IMR-90 (cell line): ENCODE measurements around the gene CHMP4B. TPM values are rescaled to one million over a fixed set of nuclear protein-coding genes. Genes with fewer than 3 reads are reported as not detected.

Experiments used
- ATAC-seq: fragments of 200-7000 bp; cut with Tn5 transposase; 2 replicates; pipeline ENCODE4 v1.9.1; 2020; ENCODE audit warnings: low read depth, mild to moderate bottlenecking, moderate library complexity
- BruUV-seq: library from RNA; stranded (reverse); fragments of 400-500 nt; replicated peaks from 2 replicates; lab custom pipeline; 2021; lab: Mats Ljungman, UMichigan
- CTCF ChIA-PET: fragments of 300-600 bp; formaldehyde crosslinking; extraction: SDS; loops from one replicate; lab custom pipeline; 2021; ENCODE audit warnings: antibody characterized with exemption; lab: Yijun Ruan, JAX
- POLR2A ChIA-PET: fragments of 300-600 bp; sonication (Branson Sonifier 250); formaldehyde crosslinking; loops from one replicate; lab custom pipeline; 2022; ENCODE audit warnings: antibody characterized with exemption; ENCODE audit not compliant: unreplicated experiment; lab: Charles Lee
- DNase-seq: peaks from one replicate; pipeline ENCODE4 v3.0.0; 2013
- H2AFZ ChIP-seq: replicated peaks from 2 replicates; pipeline ENCODE3; 2013; ENCODE audit warnings: low read length, mild to moderate bottlenecking; ENCODE audit not compliant: poor library complexity
- H2AK5ac ChIP-seq: 2 replicates; pipeline ENCODE4 v1.6.1; 2013; ENCODE audit warnings: low read depth, low read length, inconsistent platforms
- H2AK9ac ChIP-seq: replicated peaks from 2 replicates; pipeline ENCODE3; 2013; ENCODE audit warnings: mild to moderate bottlenecking, low read depth, low read length, moderate library complexity; ENCODE audit not compliant: poor library complexity
- H2BK120ac ChIP-seq: 2 replicates; pipeline ENCODE4 v1.6.1; 2013; ENCODE audit warnings: low read depth, low read length, inconsistent platforms
- H2BK15ac ChIP-seq: 3 replicates; pipeline ENCODE4 v1.6.1; 2013; ENCODE audit warnings: low read depth, low read length, inconsistent platforms
- H2BK20ac ChIP-seq: 2 replicates; pipeline ENCODE4 v1.6.1; 2013; ENCODE audit warnings: low read depth, mild to moderate bottlenecking, inconsistent platforms, low read length, moderate library complexity
- H2BK5ac ChIP-seq: 2 replicates; pipeline ENCODE4 v1.6.1; 2013; ENCODE audit warnings: mild to moderate bottlenecking, low read depth, low read length, inconsistent platforms; ENCODE audit not compliant: poor library complexity, severe bottlenecking
- H3K14ac ChIP-seq: replicated peaks from 2 replicates; pipeline ENCODE4 v1.6.1; 2013; ENCODE audit warnings: low read depth, low read length, inconsistent platforms
- H3K18ac ChIP-seq: 2 replicates; pipeline ENCODE4 v1.6.1; 2013; ENCODE audit warnings: low read depth, low read length, control low read depth
- H3K23ac ChIP-seq: 2 replicates; pipeline ENCODE4 v1.6.1; 2013; ENCODE audit warnings: low read depth, low read length, inconsistent platforms
- H3K27ac ChIP-seq: 2 replicates; pipeline ENCODE4 v1.5.1; 2013; ENCODE audit warnings: mild to moderate bottlenecking, control low read depth, low read length; ENCODE audit not compliant: insufficient read depth
- H3K27me3 ChIP-seq: 2 replicates; pipeline ENCODE4 v1.6.1; 2013; ENCODE audit warnings: low read length; ENCODE audit not compliant: control insufficient read depth, insufficient read depth
- H3K36me3 ChIP-seq: 2 replicates; pipeline ENCODE4 v1.6.1; 2013; ENCODE audit warnings: low read length, mixed read lengths; ENCODE audit not compliant: control insufficient read depth, insufficient read depth
- H3K4ac ChIP-seq: 2 replicates; pipeline ENCODE4 v1.6.1; 2013; ENCODE audit warnings: low read depth, low read length, inconsistent platforms
- H3K4me1 ChIP-seq: 2 replicates; pipeline ENCODE4 v1.6.1; 2013; ENCODE audit warnings: low read length, mixed read lengths; ENCODE audit not compliant: control insufficient read depth, insufficient read depth
- H3K4me2 ChIP-seq: 2 replicates; pipeline ENCODE4 v1.6.1; 2013; ENCODE audit warnings: low read depth, mild to moderate bottlenecking, control low read depth, low read length, moderate library complexity
- H3K4me3 ChIP-seq: 2 replicates; pipeline ENCODE4 v1.5.1; 2013; ENCODE audit warnings: low read depth, mild to moderate bottlenecking, control low read depth, low read length, moderate library complexity; ENCODE audit not compliant: insufficient read depth
- H3K56ac ChIP-seq: 2 replicates; pipeline ENCODE4 v1.6.1; 2013; ENCODE audit warnings: low read length, inconsistent platforms; ENCODE audit not compliant: insufficient read depth; ENCODE audit errors: extremely low read depth
- H3K79me1 ChIP-seq, 2 experiments: 2 replicates each; pipeline ENCODE4 v1.6.1; 2013; ENCODE audit warnings: low read length in 2 of 2, inconsistent platforms in 1 of 2, low read depth in 1 of 2
- H3K9ac ChIP-seq: 2 replicates; pipeline ENCODE4 v1.6.1; 2013; ENCODE audit warnings: low read depth, low read length, control low read depth
- H3K9me1 ChIP-seq: 2 replicates; pipeline ENCODE4 v1.6.1; 2013; ENCODE audit warnings: low read length, inconsistent platforms; ENCODE audit not compliant: insufficient read depth
- H3K9me3 ChIP-seq: 2 replicates; pipeline ENCODE4 v1.6.1; 2013; ENCODE audit warnings: low read length; ENCODE audit not compliant: control insufficient read depth, insufficient read depth
- H4K20me1 ChIP-seq: 2 replicates; pipeline ENCODE4 v1.6.1; 2013; ENCODE audit warnings: low read length, inconsistent platforms; ENCODE audit not compliant: insufficient read depth
- H4K5ac ChIP-seq: 2 replicates; pipeline ENCODE4 v1.6.1; 2013; ENCODE audit warnings: mild to moderate bottlenecking, low read depth, low read length, control low read depth
- H4K8ac ChIP-seq, 2 experiments: 2 replicates each; pipeline ENCODE4 v1.6.1; 2013; ENCODE audit warnings: low read depth in 2 of 2, low read length in 2 of 2, control low read depth in 1 of 2, inconsistent platforms in 1 of 2
- H4K91ac ChIP-seq: 2 replicates; pipeline ENCODE4 v1.6.1; 2013; ENCODE audit warnings: low read depth, low read length, inconsistent platforms; ENCODE audit not compliant: insufficient read depth
- CEBPB ChIP-seq: IDR thresholded peaks from 2 replicates; pipeline ENCODE4 v1.6.1; 2012; ENCODE audit warnings: low read depth, low read length, improper control_type of control experiment
- CHD1 ChIP-seq: IDR thresholded peaks from 2 replicates; pipeline ENCODE4 v1.6.1; 2012; ENCODE audit warnings: low read depth, low read length, improper control_type of control experiment
- SMC3 ChIP-seq: fragments of 150-350 bp; IDR thresholded peaks from 2 replicates; pipeline ENCODE4 v1.6.1; 2016; ENCODE audit warnings: low read depth, mild to moderate bottlenecking, antibody characterized with exemption, low read length, moderate library complexity
- WGBS, 2 experiments: methylation state at CpG; one replicate each; pipeline versions ENCODE4 v1.1.5 to v1.1.7; 2013; ENCODE audit warnings: missing lambda C conversion rate in 2 of 2; ENCODE audit not compliant: insufficient read length in 1 of 2; ENCODE audit errors: extremely low coverage in 2 of 2; 5-methylcytosine and 5-hydroxymethylcytosine counted together
- dilution Hi-C: fragments of 300-500 bp; cut with HindIII; formaldehyde crosslinking; loops from one replicate; pipeline ENCODE4 v1.14.3; 2018; ENCODE audit warnings: low sequenced_read_pairs; ENCODE audit not compliant: unreplicated experiment
- in situ Hi-C: fragments of 300-500 bp; cut with MboI; formaldehyde crosslinking; loops from 3 replicates; pipeline ENCODE4 v1.14.3; 2019; ENCODE audit warnings: low sequenced_read_pairs, inconsistent platforms, mixed read lengths
- intact Hi-C: fragments of 100-400 bp; cut with micrococcal nuclease; formaldehyde crosslinking; loops from 2 replicates; pipeline ENCODE4 v1.10.0; 2022
- polyA plus RNA-seq, 3 experiments: library from polyadenylated mRNA; depleted of rRNA; stranded (reverse); fragments of >200 nt; gene quantifications; 2 replicates each; pipeline ENCODE4 v1.2.3, GENCODE V29; 2012; ENCODE audit warnings: low replicate concordance in 1 of 3
- total RNA-seq: library from RNA; depleted of rRNA; stranded (reverse); fragments of >200 nt; gene quantifications from 2 replicates; pipeline ENCODE4 v1.2.3, GENCODE V29; 2012

Gene CHMP4B
- total and polyA plus RNA-seq, 2 of the 4 experiments (the other 2 are of a cell fraction): 30.3 to 94.8 TPM

DNA sequence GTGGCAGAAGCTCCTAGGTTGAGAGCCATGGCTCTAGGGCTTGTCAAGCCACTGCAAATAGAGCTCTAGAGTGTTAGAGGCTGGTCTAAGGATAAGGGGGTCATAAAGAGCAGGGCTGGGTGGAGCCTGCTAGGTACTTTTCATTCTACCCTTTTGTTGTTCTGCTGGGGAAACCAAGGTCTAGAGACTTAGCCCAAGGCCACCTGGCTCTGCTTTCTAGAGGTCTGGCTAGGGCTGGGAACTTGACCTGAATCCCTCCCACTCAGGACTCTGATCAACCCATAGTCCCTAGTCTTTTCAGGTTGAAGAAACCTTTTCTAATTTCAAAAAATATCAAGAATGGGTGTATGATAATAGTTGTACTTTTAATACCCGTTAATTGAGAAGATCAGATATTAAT is 13.7 kb downstream of the CHMP4B start:
- H4K20me1 ChIP-seq: peaks cover 97% of the 10 kb centered on the region
- no peak overlapping the region for H4K5ac ChIP-seq
- BruUV-seq: no TSS peak
- H2BK15ac ChIP-seq: no peak overlapping the region
- H2BK5ac ChIP-seq: no peak overlapping the region
- TF ChIP-seq CHD1: no peak
- no peak for TF ChIP-seq SMC3
- no peak for TF ChIP-seq CEBPB
- ATAC-seq: no peak
- H2BK20ac ChIP-seq: no peak overlapping the region
- ChIA-PET CTCF (no interaction called here), POLR2A (no interaction called here)
- H3K9ac ChIP-seq: no peak overlapping the region
- H3K27me3 ChIP-seq: no peaks in the 10 kb centered on the region
- no peak overlapping the region for H3K4me3 ChIP-seq
- no peak overlapping the region for H2AK9ac ChIP-seq
- H3K4me2 ChIP-seq: no peak overlapping the region
- no peak overlapping the region for H2AK5ac ChIP-seq
- no peak overlapping the region for H3K27ac ChIP-seq
- intact Hi-C loops: no loop called here
- in situ Hi-C loops: no loop called here
- DNase-seq: no peak
- H3K36me3 ChIP-seq: peaks cover 3% of the 10 kb centered on the region; the same call in 1 of the 2 replicates
- H3K4me1 ChIP-seq: peaks cover 21% of the 10 kb centered on the region
- H3K4ac ChIP-seq: no peak overlapping the region
- no peak overlapping the region for H3K14ac ChIP-seq
- no peaks in the 10 kb centered on the region for H3K9me3 ChIP-seq
- H2BK120ac ChIP-seq: no peak overlapping the region
- no peak overlapping the region for H3K18ac ChIP-seq
- dilution Hi-C loops: no loop called here
- peaks cover 48% of the 10 kb centered on the region for H3K9me1 ChIP-seq
- peaks cover 48 to 91% of the 10 kb centered on the region in 2 experiments for H3K79me1 ChIP-seq
- H3K23ac ChIP-seq: no peak overlapping the region
- WGBS, 2 experiments: no CpG with 5 or more reads among the region's 1 CpG
- no peak overlapping the region for H4K91ac ChIP-seq
- H2AFZ ChIP-seq: no peak overlapping the region
- H3K56ac ChIP-seq: no peak overlapping the region
- no peak overlapping the region for H4K8ac ChIP-seq
